HFFc6 (cell line): ENCODE data around the gene GSTM1. TPM values are rescaled to one million over a fixed set of nuclear protein-coding genes. Genes with fewer than 3 reads are reported as not detected.

Experiments used
- DNase-seq: peaks from one replicate; pipeline ENCODE4 v3.0.0-alpha.2; 2018
- H3K27ac Mint-ChIP-seq: 2 replicates; pipeline ENCODE4 v1.8.0; 2020; ENCODE audit warnings: mild to moderate bottlenecking, mixed read lengths
- H3K27me3 Mint-ChIP-seq: 2 replicates; pipeline ENCODE4 v1.8.0; 2021; ENCODE audit warnings: mild to moderate bottlenecking, moderate library complexity, mixed read lengths; ENCODE audit not compliant: insufficient read depth
- H3K36me3 Mint-ChIP-seq: 2 replicates; pipeline ENCODE4 v1.8.0; 2021; ENCODE audit warnings: low read depth, mixed read lengths
- H3K4me1 Mint-ChIP-seq: 2 replicates; pipeline ENCODE4 v1.8.0; 2020; ENCODE audit warnings: low read depth, mixed read lengths
- H3K4me3 Mint-ChIP-seq: 2 replicates; pipeline ENCODE4 v1.8.0; 2020; ENCODE audit warnings: mild to moderate bottlenecking, moderate library complexity, mixed read lengths
- H3K9me3 Mint-ChIP-seq: 2 replicates; pipeline ENCODE4 v1.8.0; 2020; ENCODE audit warnings: mild to moderate bottlenecking, mixed read lengths
- CTCF ChIP-seq: fragments of 200-600 bp; sonication (generic); IDR thresholded peaks from 2 replicates; pipeline ENCODE4 v1.5.0; 2021; ENCODE audit warnings: antibody characterized with exemption, mild to moderate bottlenecking
- total RNA-seq, 6 experiments: library from RNA; stranded (reverse); fragmentation: NEBNext Ultra II Directional; extraction: Animal tissue kit (Norgen Biotek cat#: 25700); gene quantifications; 2 replicates in 1 of 6; 3 replicates in 5 of 6; pipeline ENCODE4 v1.2.3, GENCODE V29; 2021

GSTM1 gene
- total RNA-seq, 6 experiments from 2014 or later, result 14.7 to 50.1 (median 46.5) TPM

GRCh38 chr1:109716121-109716520, 28.5 kb downstream of the GSTM1 start:
- Mint-ChIP-seq H3K27ac (no peak overlapping the region), H3K4me3 (no peak overlapping the region), H3K27me3 (peaks cover 4% of the 10 kb centered on the region; the same call in 1 of the 2 replicates), H3K4me1 (peaks cover 32% of the 10 kb centered on the region), H3K9me3 (no peaks in the 10 kb centered on the region), H3K36me3 (no peaks in the 10 kb centered on the region)
- no peak for TF ChIP-seq CTCF
- DNase-seq, result no peak

GRCh38 chr1:109716570-109717090, 29.0 kb downstream of the GSTM1 start:
- no peak for DNase-seq

GRCh38 chr1:109717729-109718128, 30.1 kb downstream of the GSTM1 start:
- Mint-ChIP-seq H3K27me3 (peaks cover 4% of the 10 kb centered on the region; the same call in 1 of the 2 replicates), H3K4me1 (peaks cover 33% of the 10 kb centered on the region), H3K4me3 (no peak overlapping the region), H3K36me3 (no peaks in the 10 kb centered on the region), H3K27ac (no peak overlapping the region), H3K9me3 (no peaks in the 10 kb centered on the region)
- DNase-seq, result no peak
- no peak for TF ChIP-seq CTCF

More at GRCh38 chr1:109716570-109717090, 29.0 kb downstream of the GSTM1 start:
- no peak overlapping the region; the same call in 1 of the 2 replicates for H3K27ac Mint-ChIP-seq
- no peaks in the 10 kb centered on the region for H3K36me3 Mint-ChIP-seq
- H3K27me3 Mint-ChIP-seq, result peaks cover 4% of the 10 kb centered on the region; the same call in 1 of the 2 replicates
- TF ChIP-seq CTCF, result no peak
- peaks cover 32% of the 10 kb centered on the region for H3K4me1 Mint-ChIP-seq
- H3K9me3 Mint-ChIP-seq, result no peaks in the 10 kb centered on the region
- no peak overlapping the region for H3K4me3 Mint-ChIP-seq

GRCh38 chr1:109718495-109718894, 30.9 kb downstream of the GSTM1 start:
- H3K4me3 Mint-ChIP-seq, result no peak overlapping the region; the same call in 1 of the 2 replicates
- H3K27ac Mint-ChIP-seq, result peak overlapping the region; percentile 85
- no peaks in the 10 kb centered on the region for H3K36me3 Mint-ChIP-seq
- peak; percentile 48; the same call in 1 of the 2 replicates for TF ChIP-seq CTCF
- peaks cover 41% of the 10 kb centered on the region for H3K4me1 Mint-ChIP-seq
- peak; percentile 47 for DNase-seq
- peaks cover 4% of the 10 kb centered on the region; the same call in 1 of the 2 replicates for H3K27me3 Mint-ChIP-seq
- H3K9me3 Mint-ChIP-seq, result no peaks in the 10 kb centered on the region

- TF ChIP-seq CTCF, result no peak
- H3K36me3 Mint-ChIP-seq, result no peaks in the 10 kb centered on the region
- H3K4me1 Mint-ChIP-seq, result peaks cover 45% of the 10 kb centered on the region
- no peaks in the 10 kb centered on the region for H3K9me3 Mint-ChIP-seq
- peaks cover 4% of the 10 kb centered on the region; the same call in 1 of the 2 replicates for H3K27me3 Mint-ChIP-seq
- peak overlapping the region; percentile 42; the same call in 1 of the 2 replicates for H3K4me3 Mint-ChIP-seq
- peak overlapping the region; percentile 85 for H3K27ac Mint-ChIP-seq
- DNase-seq, result peak; percentile 58
Measured at GRCh38 chr1:109719337-109719837, 31.8 kb downstream of the GSTM1 start.
